Heart left ventricle (tissue), 16 donors: ENCODE measurements around the gene NGEF. TPM values are rescaled to one million over a fixed set of nuclear protein-coding genes. Genes with fewer than 3 reads are reported as not detected.

Source experiments
- ATAC-seq, 4 donors: fragments of 200-7000 bp; cut with Tn5 transposase; one replicate each; pipeline ENCODE4 v1.9.1; 2020 to 2022; ENCODE audit warnings: moderate library complexity in 4 of 4, mild to moderate bottlenecking in 3 of 4, moderate number of reproducible peaks in 1 of 4
- DNase-seq, 5 donors: peaks; one replicate each; pipeline ENCODE4 v3.0.0-alpha.2; 2020
- H3K27ac ChIP-seq, 12 donors: fragments of 200-600 bp; sonication (generic) in 4 of 12; one replicate each; pipeline versions ENCODE4 v1.5.0 to v1.8.0; 2016 to 2022; ENCODE audit warnings: mild to moderate bottlenecking in 2 of 12
- H3K27me3 ChIP-seq, 9 donors: fragments of 200-600 bp; sonication (generic) in 2 of 9; one replicate each; pipeline versions ENCODE4 v1.5.1 to v1.8.0; 2016 to 2022; ENCODE audit warnings: mild to moderate bottlenecking in 3 of 9
- H3K36me3 ChIP-seq, 9 donors: fragments of 200-600 bp; sonication (generic) in 2 of 9; one replicate each; pipeline versions ENCODE4 v1.5.0 to v1.8.0; 2018 to 2022; ENCODE audit warnings: mild to moderate bottlenecking in 2 of 9
- H3K4me1 ChIP-seq, 12 donors: fragments of 200-600 bp; sonication (generic) in 4 of 12; one replicate each; pipeline versions ENCODE4 v1.5.0 to v1.8.0; 2016 to 2022; ENCODE audit warnings: mild to moderate bottlenecking in 3 of 12
- H3K4me3 ChIP-seq, 12 donors: fragments of 200-600 bp; sonication (generic) in 4 of 12; one replicate each; pipeline versions ENCODE4 v1.5.0 to v1.8.0; 2017 to 2022; ENCODE audit warnings: mild to moderate bottlenecking in 9 of 12, moderate library complexity in 4 of 12
- H3K9me3 ChIP-seq, 12 donors: fragments of 200-600 bp; sonication (generic) in 4 of 12; one replicate each; pipeline versions ENCODE4 v1.5.0 to v1.8.0; 2016 to 2022; ENCODE audit warnings: mild to moderate bottlenecking in 1 of 12
- CTCF ChIP-seq, 12 donors: fragments of 200-600 bp; sonication (generic) in 4 of 12; IDR thresholded peaks; one replicate each; pipeline versions ENCODE4 v1.5.0 to v1.8.0; 2018 to 2022; ENCODE audit warnings: antibody characterized with exemption in 12 of 12, mild to moderate bottlenecking in 5 of 12
- POLR2A ChIP-seq, 2 donors: fragments of 450-650 bp; IDR thresholded peaks; one replicate each; pipeline ENCODE4 v1.6.1; 2017; ENCODE audit warnings: antibody characterized with exemption in 2 of 2, mild to moderate bottlenecking in 2 of 2, moderate library complexity in 2 of 2
- WGBS, 4 donors: extraction: QIAGEN DNeasy Blood & Tissue Kit in 2 of 4; methylation state at CpG; one replicate each; pipeline versions ENCODE4 v1.1.5 to v1.1.7; 2013 to 2018; 5-methylcytosine and 5-hydroxymethylcytosine counted together
- intact Hi-C, 10 donors: fragments of 100-400 bp; cut with DNase I; formaldehyde crosslinking; loops; one replicate each; pipeline versions ENCODE4 v1.11.1 to v1.14.2; 2022
- polyA plus RNA-seq, 2 donors: library from polyadenylated mRNA; stranded (reverse); fragments of 200-250 nt; gene quantifications; one replicate each; pipeline ENCODE4 v1.2.3, GENCODE V29; 2013
- total RNA-seq, 9 donors: library from RNA; depleted of rRNA in 2 of 9; stranded (reverse); fragments of >200 nt in 2 of 9; fragmentation: NEBNext Ultra II Directional in 3 of 9; extraction: Animal tissue kit (Norgen Biotek cat#: 25700) in 3 of 9; gene quantifications; one replicate each; pipeline versions ENCODE4 v1.1.0 to v1.2.4, GENCODE V29; 2016 to 2023
- donor health status: ischemic (EF 13 %, LVEDD 7.1; RV severe dilation, severe dysfunction).
- donor health status: healthy with polysubstance abuse.
- donor health status: DM: no; HTN: yes; CAD: no.
- donor health status: DM: no; HTN: no; CAD: no.
- donor health status: ischemic (EF 25% LVEDD 6.9; RV normal size, moderate dysfunction).
- donor health status: ischemic (EF 25% LVEDD 5.7; RV mildly dilated, moderate dysfunction).
- donor health status: healthy.
- donor health status: DM: yes; HTN: yes; CAD: no.
- donor health status: ischemic (EF 35%, LVEDD 5.7; RV mildly dilated, moderate dysfunction).
- donor health status: nonischemic (EF 11% LVEDD 7.7; RV severe dilation, severe dysfunction).
- donor health status: DM: yes; HTN: yes; CAD: no.
- donor health status: PGD.
- donor health status: ischemic (EF 29% LVEDD 5.4; RV normal size, mild dysfunction).
- donor health status: nonischemic (EF 23%, LVEDD 6.1; RV moderate dilation, normal function).

Gene NGEF
- total and polyA plus RNA-seq, 11 donors, result 0.15 to 0.62 (median 0.42) TPM; not detected in 4

DNA sequence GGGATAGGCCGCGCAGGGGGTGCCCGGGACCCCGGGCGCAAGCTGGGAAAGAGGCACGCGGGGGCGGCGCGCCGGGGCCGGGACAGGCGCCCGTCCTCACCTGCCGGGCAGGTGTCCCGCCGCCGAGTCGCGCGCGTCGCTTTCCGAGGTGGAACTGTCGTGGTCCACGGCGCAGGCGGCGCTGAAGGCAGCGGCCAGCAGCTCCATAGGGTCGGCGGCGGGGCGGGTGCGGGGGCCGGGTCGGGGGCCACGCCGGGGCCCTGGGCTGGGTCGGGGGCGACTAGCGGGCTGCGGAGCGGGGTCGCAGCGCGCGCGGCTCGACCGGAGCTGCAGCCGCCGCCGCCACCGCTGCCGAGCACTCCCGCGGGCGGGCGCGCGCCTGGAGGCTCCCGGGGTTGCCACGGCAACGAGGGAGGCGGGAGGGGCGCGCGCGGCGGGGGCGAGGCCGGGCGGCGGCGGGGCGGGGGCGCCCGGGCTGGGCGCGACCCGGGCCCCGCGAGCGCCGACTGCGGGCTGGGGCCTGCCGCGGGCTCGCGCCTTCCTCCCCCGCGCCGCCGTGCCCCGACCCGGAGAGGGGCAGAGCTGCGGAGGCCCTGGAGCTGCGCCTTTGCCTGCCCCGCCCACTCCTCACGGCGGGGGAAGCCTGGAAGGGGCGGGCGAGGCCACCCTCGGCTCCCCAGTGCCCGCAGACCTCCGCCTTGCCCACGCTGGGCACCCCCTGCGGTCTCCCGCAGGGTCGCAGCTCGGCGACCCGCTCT lies 85.1 kb downstream of the NGEF start:
- WGBS, 4 donors, result 1 to 6% (median 1%) methylated on average over 37 to 114 of the region's 114 CpGs
- Histone ChIP-seq H3K27me3 (peaks cover 21 to 73% (median 51%) of the 10 kb centered on the region in 9 donors), H3K9me3 (peaks cover 0 to 7% (median 0%) of the 10 kb centered on the region in 12 donors), H3K36me3 (no peaks in the 10 kb centered on the region), H3K27ac (no peak overlapping the region), H3K4me3 (peak overlapping the region; percentile 2 to 54 (median 30)), H3K4me1 (peaks cover 0 to 25% (median 10%) of the 10 kb centered on the region in 12 donors)
- DNase-seq (no peak), ATAC-seq (no peak)
- no peak for TF ChIP-seq POLR2A (IDR thresholded peaks at IDR 0.05)
- no peak for TF ChIP-seq CTCF (IDR thresholded peaks at IDR 0.05)
- intact Hi-C loops, result no loop called here

DNA sequence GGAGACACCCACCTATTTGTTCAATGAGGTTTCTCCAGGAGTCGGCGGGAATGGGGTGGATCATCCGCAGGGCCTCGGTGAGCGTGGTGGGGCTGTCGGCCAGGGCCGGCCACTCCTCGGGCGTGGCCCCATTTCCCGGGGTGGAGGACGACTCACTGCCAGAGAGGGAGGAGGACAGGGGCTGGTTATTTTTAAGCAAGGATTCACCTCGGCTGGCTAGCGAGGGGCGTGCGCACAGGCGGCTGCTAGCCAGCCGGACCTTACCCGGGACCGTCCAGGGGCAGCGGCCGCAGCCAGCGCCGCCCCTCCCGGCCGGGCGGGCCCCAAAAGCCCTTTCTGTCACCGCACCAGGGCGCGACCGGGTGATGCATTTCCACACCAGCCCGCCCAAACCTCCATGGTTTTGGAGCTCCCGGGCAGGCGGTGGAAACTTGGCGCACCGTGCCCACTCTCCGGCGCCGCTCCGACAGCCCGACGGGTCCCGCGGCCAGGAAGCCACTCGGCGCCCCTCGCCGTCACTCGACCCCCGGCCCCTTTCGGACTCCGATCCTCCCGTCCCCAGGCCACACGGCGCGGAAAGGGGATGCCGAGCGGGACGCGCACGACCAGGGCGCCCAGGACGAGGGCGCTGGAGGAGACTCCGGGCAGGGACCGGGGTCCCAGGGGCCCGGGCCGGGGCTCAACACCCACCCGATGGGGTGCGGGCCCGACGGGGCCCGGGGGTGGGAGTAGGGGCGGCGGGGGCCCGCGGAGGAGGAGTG lies 85.8 kb downstream of the NGEF start:
- DNase-seq (no peak), ATAC-seq (peak in 1 of 4 donors; percentile 42)
- Histone ChIP-seq H3K36me3 (no peaks in the 10 kb centered on the region), H3K4me1 (peaks cover 0 to 25% (median 10%) of the 10 kb centered on the region in 12 donors), H3K4me3 (peak overlapping the region in 11 of 12 donors; percentile 2 to 54 (median 37)), H3K27ac (no peak overlapping the region), H3K27me3 (peaks cover 21 to 69% (median 51%) of the 10 kb centered on the region in 9 donors), H3K9me3 (peaks cover 0 to 7% (median 0%) of the 10 kb centered on the region in 12 donors)
- TF ChIP-seq POLR2A (IDR thresholded peaks at IDR 0.05) (no peak), CTCF (IDR thresholded peaks at IDR 0.05) (no peak)
- intact Hi-C loops, result no loop called here
- WGBS, 4 donors, result 1 to 3% (median 2%) methylated on average over 26 to 76 of the region's 76 CpGs

DNA sequence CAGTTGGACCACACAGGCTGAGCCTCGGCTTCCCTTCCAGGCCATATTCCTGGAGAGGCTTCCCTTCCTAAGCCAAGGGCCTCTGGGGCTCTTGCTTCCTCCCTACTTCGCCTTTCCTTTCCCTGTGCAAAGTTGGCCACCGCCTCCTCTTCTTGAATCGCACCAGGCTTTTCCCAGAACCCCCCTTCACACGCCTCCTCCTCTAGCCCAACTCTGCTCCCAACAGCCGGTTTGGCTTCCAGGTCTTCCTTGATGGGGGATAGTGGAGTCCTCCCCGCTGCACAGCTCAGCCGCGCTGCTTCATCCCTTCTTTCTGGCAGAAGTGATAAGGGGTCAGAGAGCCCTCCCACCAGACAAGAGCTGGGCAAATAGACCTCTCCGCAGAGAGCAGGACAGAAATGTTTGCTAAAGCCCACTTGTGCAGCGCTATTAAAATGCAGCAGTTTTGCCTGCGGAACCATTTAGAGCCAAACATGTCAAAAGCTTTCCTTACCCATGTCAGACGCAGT lies 86.6 kb downstream of the NGEF start:
- intact Hi-C loops, result no loop called here
- H3K4me3 ChIP-seq, result peak overlapping the region in 4 of 12 donors; percentile 2 to 54 (median 48)
- ATAC-seq, result no peak

More for the DNA sequence above, 86.6 kb downstream of the NGEF start:
- Histone ChIP-seq H3K9me3 (peaks cover 0 to 7% (median 0%) of the 10 kb centered on the region in 12 donors), H3K27ac (no peak overlapping the region), H3K4me1 (peaks cover 0 to 25% (median 10%) of the 10 kb centered on the region in 12 donors), H3K36me3 (no peaks in the 10 kb centered on the region), H3K27me3 (peaks cover 21 to 71% (median 50%) of the 10 kb centered on the region in 9 donors)
- WGBS, 4 donors, result 7 to 16% (median 8%) methylated on average over 13 of the region's 13 CpGs
- DNase-seq, result no peak
- TF ChIP-seq CTCF (IDR thresholded peaks at IDR 0.05) (no peak), POLR2A (IDR thresholded peaks at IDR 0.05) (no peak)
